ENCODE data around the gene SH3BGRL2.
"Not testable (repeated sequence)": the region's sequence is repeated elsewhere in the genome, so short reads cannot be mapped to it uniquely, and the experiment has no call there.

SH3BGRL2 gene

DNA sequence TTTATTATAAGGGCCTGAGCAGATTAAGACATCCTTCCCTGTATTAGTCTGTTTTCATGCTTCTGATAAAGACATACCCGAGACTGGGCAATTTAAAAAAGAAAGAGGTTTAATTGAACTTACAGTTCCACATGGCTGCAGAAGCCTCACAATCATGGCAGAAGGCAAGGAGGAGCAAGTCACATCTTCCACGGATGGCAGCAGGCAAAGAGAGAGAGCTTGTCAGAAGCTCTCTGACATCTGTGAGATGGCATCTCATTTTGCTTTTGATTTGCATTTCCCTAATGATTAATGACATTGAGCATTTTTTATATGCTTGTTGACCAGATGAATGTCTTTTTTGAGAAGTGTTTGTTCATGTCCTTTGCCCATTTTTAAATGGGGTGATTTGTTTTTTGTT is 114.2 kb downstream of the SH3BGRL2 start:
- not testable (repeated sequence) for DNase-seq (ENCODE audit: low read depth)

DNA sequence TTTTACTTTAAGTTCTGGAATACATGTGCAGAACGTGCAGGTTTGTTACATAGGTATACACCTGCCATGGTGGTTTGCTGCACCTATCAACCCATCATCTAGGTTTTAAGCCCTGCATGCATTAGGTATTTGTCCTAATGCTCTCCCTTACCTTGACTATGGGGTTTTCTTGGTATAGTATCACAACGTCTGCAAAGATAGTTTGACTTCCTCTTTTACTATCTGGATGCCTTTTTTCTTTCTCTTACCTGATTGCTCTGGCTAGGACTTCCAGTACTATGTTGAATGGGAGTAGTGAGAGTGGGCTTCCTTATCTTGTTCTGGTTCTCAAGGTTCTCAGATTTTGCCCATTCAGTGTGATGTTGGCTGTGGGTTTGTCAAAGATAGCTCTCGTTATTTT is 115.2 kb downstream of the SH3BGRL2 start:
- DNase-seq (ENCODE audit: low read depth), result not testable (repeated sequence)

DNA sequence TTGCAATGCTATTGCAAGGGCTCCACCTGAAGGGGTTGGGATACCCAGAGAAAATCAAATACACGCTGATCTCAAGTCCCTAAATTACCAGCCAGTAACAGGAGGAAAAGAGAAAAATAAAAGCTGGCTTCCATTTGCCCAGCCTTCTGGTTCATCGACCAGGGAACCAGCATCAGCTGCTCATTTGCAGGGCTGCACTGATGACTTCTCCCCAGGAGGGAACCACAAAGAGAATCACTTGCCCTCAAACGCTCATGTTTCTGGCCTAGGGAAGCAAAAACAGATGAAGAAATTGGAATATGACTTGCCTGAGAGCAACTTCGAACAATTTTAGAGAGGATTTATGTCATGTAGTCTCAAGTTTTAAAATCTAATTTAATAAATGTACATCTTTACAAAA is 119.7 kb downstream of the SH3BGRL2 start:
- DNase-seq (ENCODE audit: low read depth), result no peak
